OCI-LY7 (cell line): Measurements from ENCODE around the gene GSK3B. TPM values are rescaled to one million over a fixed set of nuclear protein-coding genes. Genes with fewer than 3 reads are reported as not detected.

Experiments
- BruUV-seq: library from RNA; stranded (reverse); fragments of 400-500 nt; replicated peaks from 2 replicates; lab custom pipeline; 2021; lab: Mats Ljungman, UMichigan
- CTCF ChIA-PET: fragments of 300-600 bp; sonication (Branson Sonifier 250); formaldehyde crosslinking; loops from one replicate; lab custom pipeline; 2022; ENCODE audit warnings: antibody characterized with exemption; ENCODE audit not compliant: unreplicated experiment; lab: Charles Lee
- POLR2A ChIA-PET: fragments of 300-600 bp; sonication (Branson Sonifier 250); formaldehyde crosslinking; loops from one replicate; lab custom pipeline; 2022; ENCODE audit warnings: antibody characterized with exemption; lab: Charles Lee
- DNase-seq: peaks from one replicate; pipeline ENCODE4 v3.0.0-alpha.2; 2015; ENCODE audit warnings: low spot score
- H2AFZ ChIP-seq: fragments of 200-600 bp; sonication (generic), shearing (Covaris generic); 2 replicates; pipeline ENCODE4 v1.6.1; 2014; ENCODE audit warnings: mild to moderate bottlenecking, antibody characterized with exemption, low read length, moderate library complexity
- H3K27ac ChIP-seq: fragments of 200-600 bp; sonication (generic); 2 replicates; pipeline ENCODE4 v1.5.1; 2014; ENCODE audit warnings: mixed run types, low read depth, mild to moderate bottlenecking, moderate library complexity, low read length, inconsistent platforms; ENCODE audit not compliant: poor library complexity, severe bottlenecking
- H3K36me3 ChIP-seq: fragments of 200-600 bp; sonication (generic); 2 replicates; pipeline ENCODE4 v1.6.1; 2014; ENCODE audit warnings: mild to moderate bottlenecking, antibody characterized with exemption, low read length, moderate library complexity, mixed read lengths; ENCODE audit not compliant: insufficient read depth
- H3K4me1 ChIP-seq: fragments of 200-600 bp; sonication (generic); 2 replicates; pipeline ENCODE4 v1.5.1; 2014; ENCODE audit warnings: mild to moderate bottlenecking, low read length; ENCODE audit not compliant: insufficient read depth, poor library complexity, severe bottlenecking
- H3K4me2 ChIP-seq: fragments of 200-600 bp; sonication (generic); 2 replicates; pipeline ENCODE4 v1.6.1; 2014; ENCODE audit warnings: mild to moderate bottlenecking, low read length
- H3K4me3 ChIP-seq: fragments of 200-600 bp; sonication (generic); 2 replicates; pipeline ENCODE4 v1.5.1; 2014; ENCODE audit warnings: mild to moderate bottlenecking, low read depth, low read length; ENCODE audit not compliant: poor library complexity, severe bottlenecking
- H3K79me2 ChIP-seq: fragments of 200-600 bp; sonication (generic); 2 replicates; pipeline ENCODE4 v1.6.1; 2016; ENCODE audit warnings: low read depth, mild to moderate bottlenecking, low read length, moderate library complexity, mixed read lengths; ENCODE audit not compliant: insufficient read depth
- H3K9me2 ChIP-seq: fragments of 200-600 bp; sonication (generic); 2 replicates; pipeline ENCODE4 v1.6.1; 2016; ENCODE audit warnings: mild to moderate bottlenecking, low read length, mixed read lengths; ENCODE audit not compliant: insufficient read depth
- H3K9me3 ChIP-seq: fragments of 200-600 bp; sonication (generic); 2 replicates; pipeline ENCODE4 v1.6.1; 2014; ENCODE audit warnings: mild to moderate bottlenecking, mixed run types, low read length, mixed read lengths
- H4K20me1 ChIP-seq: fragments of 200-600 bp; sonication (generic); 2 replicates; pipeline ENCODE4 v1.6.1; 2014; ENCODE audit warnings: mild to moderate bottlenecking, antibody characterized with exemption, low read length, moderate library complexity, mixed read lengths; ENCODE audit not compliant: insufficient read depth
- CTCF ChIP-seq: fragments of 200-600 bp; sonication (generic); conservative IDR thresholded peaks from 2 replicates; pipeline ENCODE4 v1.5.1; 2014; ENCODE audit warnings: mild to moderate bottlenecking, antibody characterized with exemption, low read length, moderate library complexity, mixed read lengths
- EZH2phosphoT487 ChIP-seq: fragments of 200-600 bp; sonication (generic); IDR thresholded peaks from 2 replicates; pipeline ENCODE4 v1.6.1; 2018; ENCODE audit warnings: low read depth, borderline replicate concordance, mild to moderate bottlenecking, mixed run types, antibody characterized with exemption, low read length, moderate library complexity, mixed read lengths
- intact Hi-C: fragments of 100-400 bp; cut with micrococcal nuclease; formaldehyde crosslinking; loops from one replicate; pipeline ENCODE4 v1.10.0; 2022; ENCODE audit not compliant: unreplicated experiment
- total RNA-seq, 2 experiments: library from RNA; depleted of rRNA in 1 of 2; stranded (reverse); fragments of >200 nt in 1 of 2; shearing (Covaris generic) in 1 of 2; gene quantifications; 2 replicates each; pipeline ENCODE4 v1.2.3, GENCODE V29; 2014 to 2022

The GSK3B gene
- total RNA-seq, 2 experiments from 2014 or later = 26.6 to 40.9 TPM

GRCh38 chr3:120047686-120048085 is 46.6 kb downstream of the GSK3B start:
- no peak for DNase-seq
- H4K20me1 ChIP-seq = no peaks in the 10 kb centered on the region
- peaks cover 86% of the 10 kb centered on the region for H3K79me2 ChIP-seq
- H3K36me3 ChIP-seq = peaks cover 45% of the 10 kb centered on the region
- no peak for TF ChIP-seq CTCF
- no peak overlapping the region for H3K27ac ChIP-seq
- H3K9me3 ChIP-seq = peaks cover 44% of the 10 kb centered on the region; the same call in 1 of the 2 replicates
- intact Hi-C loops = no loop called here
- H3K4me2 ChIP-seq = no peak overlapping the region
- no peaks in the 10 kb centered on the region for H3K9me2 ChIP-seq
- POLR2A ChIA-PET = no interaction called here
- CTCF ChIA-PET = no interaction called here
- H3K4me1 ChIP-seq = no peaks in the 10 kb centered on the region
- no peak overlapping the region for H2AFZ ChIP-seq
- H3K4me3 ChIP-seq = no peak overlapping the region
- BruUV-seq = no TSS peak

GRCh38 chr3:120040813-120041377 is 53.4 kb downstream of the GSK3B start:
- POLR2A ChIA-PET = no interaction called here
- Histone ChIP-seq H3K4me3 (no peak overlapping the region), H3K79me2 (peaks cover 55% of the 10 kb centered on the region), H3K4me2 (no peak overlapping the region), H3K4me1 (no peaks in the 10 kb centered on the region), H4K20me1 (no peaks in the 10 kb centered on the region), H3K9me3 (peaks cover 47% of the 10 kb centered on the region; the same call in 1 of the 2 replicates), H3K36me3 (peaks cover 67% of the 10 kb centered on the region), H3K9me2 (no peaks in the 10 kb centered on the region), H3K27ac (no peak overlapping the region), H2AFZ (no peak overlapping the region)
- TF ChIP-seq CTCF (no peak), EZH2phosphoT487 (no peak)
- CTCF ChIA-PET = no interaction called here
- no peak for DNase-seq
- no TSS peak for BruUV-seq
- intact Hi-C loops = no loop called here
